Neural cell (in vitro differentiated cells): ENCODE data around the gene PSG6. TPM values are rescaled to one million over a fixed set of nuclear protein-coding genes. Genes with fewer than 3 reads are reported as not detected.
"Not testable (repeated sequence)": the region's sequence is repeated elsewhere in the genome, so short reads cannot be mapped to it uniquely, and the experiment has no call there.

Experiments used
- H2AFZ ChIP-seq: fragments of 200-600, 300-800 bp; sonication (generic), shearing (Covaris generic); 2 replicates; pipeline ENCODE4 v1.6.0; 2014; ENCODE audit warnings: low read depth, mild to moderate bottlenecking, antibody characterized with exemption, low read length, moderate library complexity
- H3F3A ChIP-seq: fragments of 200-600 bp; shearing (Covaris generic); 2 replicates; pipeline ENCODE4 v1.6.1; 2016; ENCODE audit warnings: mild to moderate bottlenecking, moderate library complexity, mixed read lengths, antibody characterized with exemption, low read length; ENCODE audit not compliant: insufficient read depth, poor library complexity, severe bottlenecking
- H3K27ac ChIP-seq: fragments of 200-600, 300-800 bp; sonication (generic), shearing (Covaris generic); 2 replicates; pipeline ENCODE4 v1.5.1; 2014; ENCODE audit warnings: mild to moderate bottlenecking, low read length, moderate library complexity
- H3K27me3 ChIP-seq: fragments of 300-800, 200-600 bp; sonication (generic), shearing (Covaris generic); 2 replicates; pipeline ENCODE4 v1.6.0; 2014; ENCODE audit warnings: mild to moderate bottlenecking, low read depth, low read length, moderate library complexity; ENCODE audit not compliant: insufficient read depth
- H3K36me3 ChIP-seq: fragments of 300-800, 200-600 bp; sonication (generic), shearing (Covaris generic); 2 replicates; pipeline ENCODE4 v1.5.1; 2014; ENCODE audit warnings: mild to moderate bottlenecking, antibody characterized with exemption, low read length, moderate library complexity; ENCODE audit not compliant: insufficient read depth
- H3K4me2 ChIP-seq: fragments of 300-800, 200-600 bp; sonication (generic), shearing (Covaris generic); 2 replicates; pipeline ENCODE4 v1.6.0; 2014; ENCODE audit warnings: mild to moderate bottlenecking, low read length
- H3K4me3 ChIP-seq: fragments of 300-800, 200-600 bp; sonication (generic), shearing (Covaris generic); 2 replicates; pipeline ENCODE4 v1.5.1; 2014; ENCODE audit warnings: mild to moderate bottlenecking, low read length, moderate library complexity
- H3K79me2 ChIP-seq: fragments of 200-600 bp; shearing (Covaris generic); replicated peaks from 2 replicates; pipeline ENCODE4 v1.6.0; 2014; ENCODE audit warnings: mild to moderate bottlenecking, low read length, moderate library complexity; ENCODE audit not compliant: insufficient read depth
- H3K9ac ChIP-seq: fragments of 300-800, 200-600 bp; sonication (generic), shearing (Covaris generic); 2 replicates; pipeline ENCODE4 v1.6.1; 2016; ENCODE audit warnings: mild to moderate bottlenecking, low read length, mixed read lengths
- H3K9me2 ChIP-seq: fragments of 200-600 bp; shearing (Covaris generic); 2 replicates; pipeline ENCODE4 v1.6.1; 2016; ENCODE audit warnings: mild to moderate bottlenecking, low read length, mixed read lengths; ENCODE audit not compliant: insufficient read depth
- H3K9me3 ChIP-seq: fragments of 200-600, 300-800 bp; sonication (generic), shearing (Covaris generic); 2 replicates; pipeline ENCODE4 v1.6.1; 2016; ENCODE audit warnings: mild to moderate bottlenecking, mixed run types, low read length, moderate library complexity, mixed read lengths
- H4K20me1 ChIP-seq: fragments of 200-600 bp; shearing (Covaris generic); 2 replicates; pipeline ENCODE4 v1.6.1; 2016; ENCODE audit warnings: mild to moderate bottlenecking, mixed run types; ENCODE audit not compliant: insufficient read depth
- CTCF ChIP-seq: fragments of 450-650 bp; IDR thresholded peaks from 2 replicates; pipeline ENCODE4 v1.5.1; 2014; ENCODE audit warnings: antibody characterized with exemption, mild to moderate bottlenecking, moderate library complexity; ENCODE audit not compliant: poor library complexity, severe bottlenecking
- EP300 ChIP-seq: fragments of 450-650 bp; conservative IDR thresholded peaks from 2 replicates; pipeline ENCODE4 v1.6.1; 2014; ENCODE audit warnings: antibody characterized with exemption, mild to moderate bottlenecking, moderate library complexity; ENCODE audit not compliant: poor library complexity, severe bottlenecking
- EZH2 ChIP-seq: fragments of 200-600, 300-800 bp; shearing (Covaris generic), sonication (generic); IDR thresholded peaks from 2 replicates; pipeline ENCODE4 v1.6.1; 2014; ENCODE audit warnings: antibody characterized with exemption, low read length, borderline replicate concordance, mild to moderate bottlenecking; ENCODE audit not compliant: insufficient read depth, poor library complexity, severe bottlenecking
- MXI1 ChIP-seq: fragments of 450-650 bp; conservative IDR thresholded peaks from 2 replicates; pipeline ENCODE4 v1.6.1; 2014; ENCODE audit warnings: antibody characterized with exemption, mild to moderate bottlenecking; ENCODE audit not compliant: poor library complexity, severe bottlenecking
- POLR2AphosphoS5 ChIP-seq: IDR thresholded peaks from 2 replicates; pipeline ENCODE4 v1.6.1; 2012
- RAD21 ChIP-seq: fragments of 450-650 bp; conservative IDR thresholded peaks from 2 replicates; pipeline ENCODE4 v1.6.1; 2014; ENCODE audit warnings: antibody characterized with exemption, mild to moderate bottlenecking, moderate library complexity
- SMC3 ChIP-seq: fragments of 450-650 bp; conservative IDR thresholded peaks from 2 replicates; pipeline ENCODE4 v1.6.1; 2014; ENCODE audit warnings: antibody characterized with exemption, mild to moderate bottlenecking, moderate library complexity; ENCODE audit not compliant: poor library complexity
- polyA plus RNA-seq: library from polyadenylated mRNA; depleted of rRNA; stranded (reverse); fragments of >200 nt; gene quantifications from 2 replicates; pipeline ENCODE4 v1.2.3, GENCODE V29; 2014
- TF ChIP-seq, protein P1 (sequence below): IDR thresholded peaks from 2 replicates; pipeline ENCODE4 v1.6.1; 2012; ENCODE audit warnings: borderline replicate concordance

Gene PSG6
- polyA plus RNA-seq, 1 donor from 2014 or later: not detected

DNA sequence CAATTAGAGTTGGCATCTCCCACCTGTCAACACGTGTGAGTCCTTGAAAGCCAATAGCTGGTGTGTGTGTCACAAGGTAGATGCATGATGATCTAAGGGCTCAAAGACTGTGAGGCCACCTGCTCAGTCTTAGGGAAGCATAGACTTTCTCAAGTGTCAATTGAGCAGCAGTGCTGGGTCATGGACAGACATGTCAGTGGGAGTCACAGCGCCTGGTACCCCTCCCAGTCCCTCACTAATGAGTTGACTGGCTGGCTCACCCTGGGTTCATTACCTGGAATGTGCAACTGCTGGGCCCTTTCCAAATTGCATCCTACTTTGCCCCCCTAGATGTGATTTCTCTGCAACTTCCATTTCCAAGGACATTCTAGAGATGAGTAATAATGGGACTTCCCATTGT, 9.1 kb upstream of the PSG6 start:
- Histone ChIP-seq H3F3A (no peaks in the 10 kb centered on the region), H3K9me2 (no peaks in the 10 kb centered on the region), H3K4me3 (no peak overlapping the region), H4K20me1 (no peaks in the 10 kb centered on the region), H3K9me3 (no peaks in the 10 kb centered on the region), H3K27me3 (no peaks in the 10 kb centered on the region), H2AFZ (no peak overlapping the region), H3K9ac (no peak overlapping the region), H3K79me2 (no peaks in the 10 kb centered on the region), H3K27ac (no peak overlapping the region), H3K4me2 (no peak overlapping the region), H3K36me3 (no peaks in the 10 kb centered on the region)
- no peak for TF ChIP-seq EZH2
- TF ChIP-seq SMC3: no peak
- TF ChIP-seq POLR2AphosphoS5: no peak
- TF ChIP-seq, protein P1, sequence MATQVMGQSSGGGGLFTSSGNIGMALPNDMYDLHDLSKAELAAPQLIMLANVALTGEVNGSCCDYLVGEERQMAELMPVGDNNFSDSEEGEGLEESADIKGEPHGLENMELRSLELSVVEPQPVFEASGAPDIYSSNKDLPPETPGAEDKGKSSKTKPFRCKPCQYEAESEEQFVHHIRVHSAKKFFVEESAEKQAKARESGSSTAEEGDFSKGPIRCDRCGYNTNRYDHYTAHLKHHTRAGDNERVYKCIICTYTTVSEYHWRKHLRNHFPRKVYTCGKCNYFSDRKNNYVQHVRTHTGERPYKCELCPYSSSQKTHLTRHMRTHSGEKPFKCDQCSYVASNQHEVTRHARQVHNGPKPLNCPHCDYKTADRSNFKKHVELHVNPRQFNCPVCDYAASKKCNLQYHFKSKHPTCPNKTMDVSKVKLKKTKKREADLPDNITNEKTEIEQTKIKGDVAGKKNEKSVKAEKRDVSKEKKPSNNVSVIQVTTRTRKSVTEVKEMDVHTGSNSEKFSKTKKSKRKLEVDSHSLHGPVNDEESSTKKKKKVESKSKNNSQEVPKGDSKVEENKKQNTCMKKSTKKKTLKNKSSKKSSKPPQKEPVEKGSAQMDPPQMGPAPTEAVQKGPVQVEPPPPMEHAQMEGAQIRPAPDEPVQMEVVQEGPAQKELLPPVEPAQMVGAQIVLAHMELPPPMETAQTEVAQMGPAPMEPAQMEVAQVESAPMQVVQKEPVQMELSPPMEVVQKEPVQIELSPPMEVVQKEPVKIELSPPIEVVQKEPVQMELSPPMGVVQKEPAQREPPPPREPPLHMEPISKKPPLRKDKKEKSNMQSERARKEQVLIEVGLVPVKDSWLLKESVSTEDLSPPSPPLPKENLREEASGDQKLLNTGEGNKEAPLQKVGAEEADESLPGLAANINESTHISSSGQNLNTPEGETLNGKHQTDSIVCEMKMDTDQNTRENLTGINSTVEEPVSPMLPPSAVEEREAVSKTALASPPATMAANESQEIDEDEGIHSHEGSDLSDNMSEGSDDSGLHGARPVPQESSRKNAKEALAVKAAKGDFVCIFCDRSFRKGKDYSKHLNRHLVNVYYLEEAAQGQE: no peak
- no peak for TF ChIP-seq RAD21
- no peak for TF ChIP-seq EP300
- no peak for TF ChIP-seq CTCF
- no peak for TF ChIP-seq MXI1

GRCh38 chr19:42923106-42923505, 5.4 kb upstream of the PSG6 start:
- not testable (repeated sequence) for H3K4me2 ChIP-seq, H3K27ac ChIP-seq, H3K4me3 ChIP-seq, H3K9me2 ChIP-seq, H4K20me1 ChIP-seq, H3K9ac ChIP-seq, H3K9me3 ChIP-seq, H3F3A ChIP-seq, H3K79me2 ChIP-seq, H3K27me3 ChIP-seq, H2AFZ ChIP-seq, H3K36me3 ChIP-seq

- not testable (repeated sequence) for H3K27ac ChIP-seq, H4K20me1 ChIP-seq, H3K4me2 ChIP-seq, H3K9ac ChIP-seq, H3K9me3 ChIP-seq, H2AFZ ChIP-seq, H3K36me3 ChIP-seq, H3K27me3 ChIP-seq, H3F3A ChIP-seq, H3K79me2 ChIP-seq, H3K9me2 ChIP-seq, H3K4me3 ChIP-seq
These were observed 3.3 kb upstream of the PSG6 start for GRCh38 chr19:42920971-42921370.
